ENCODE measurements around the gene ZNF202.

GRCh38 chr11:123704341-123704740, 37.1 kb downstream of the ZNF202 start:
- TF ChIP-seq, protein P1, sequence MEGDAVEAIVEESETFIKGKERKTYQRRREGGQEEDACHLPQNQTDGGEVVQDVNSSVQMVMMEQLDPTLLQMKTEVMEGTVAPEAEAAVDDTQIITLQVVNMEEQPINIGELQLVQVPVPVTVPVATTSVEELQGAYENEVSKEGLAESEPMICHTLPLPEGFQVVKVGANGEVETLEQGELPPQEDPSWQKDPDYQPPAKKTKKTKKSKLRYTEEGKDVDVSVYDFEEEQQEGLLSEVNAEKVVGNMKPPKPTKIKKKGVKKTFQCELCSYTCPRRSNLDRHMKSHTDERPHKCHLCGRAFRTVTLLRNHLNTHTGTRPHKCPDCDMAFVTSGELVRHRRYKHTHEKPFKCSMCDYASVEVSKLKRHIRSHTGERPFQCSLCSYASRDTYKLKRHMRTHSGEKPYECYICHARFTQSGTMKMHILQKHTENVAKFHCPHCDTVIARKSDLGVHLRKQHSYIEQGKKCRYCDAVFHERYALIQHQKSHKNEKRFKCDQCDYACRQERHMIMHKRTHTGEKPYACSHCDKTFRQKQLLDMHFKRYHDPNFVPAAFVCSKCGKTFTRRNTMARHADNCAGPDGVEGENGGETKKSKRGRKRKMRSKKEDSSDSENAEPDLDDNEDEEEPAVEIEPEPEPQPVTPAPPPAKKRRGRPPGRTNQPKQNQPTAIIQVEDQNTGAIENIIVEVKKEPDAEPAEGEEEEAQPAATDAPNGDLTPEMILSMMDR (conservative IDR thresholded peaks at IDR 0.05 in 1 of 2, IDR thresholded peaks at IDR 0.05 in 1 of 2; ENCODE audit: low read depth in 1 of 2, low read length in 2 of 2), result no peak
- no peak for TF ChIP-seq EZH2 (IDR thresholded peaks at IDR 0.05; ENCODE audit: low read length, missing control alignments)
